Stimulated activated CD4-positive, alpha-beta T cell treated with anti-CD3 and anti-CD28 coated beads, TNF-alpha, amount 100 ng/mL, for 4 hours (primary cell): ENCODE results near the gene ASXL2.
"Not testable (repeated sequence)": the region's sequence is repeated elsewhere in the genome, so short reads cannot be mapped to it uniquely, and the experiment has no call there.

Experiments
- DNase-seq, 3 experiments: peaks; one replicate each; pipeline ENCODE4 v3.0.0-alpha.2; 2020; ENCODE audit warnings: low read depth in 3 of 3

ASXL2 gene

GRCh38 chr2:25878361-25879132 is at the start of gene ASXL2:
ASXL2 (minus strand) TSS chr2:25878487; CDS start chr2:25878222, 265 bp downstream.
- peak; percentile 89 to 96 (median 94) for DNase-seq

- DNase-seq, result no peak
These were observed 48.9 kb upstream of the ASXL2 start for GRCh38 chr2:25926984-25927756.

- no peak for DNase-seq
These were observed 44.2 kb upstream of the ASXL2 start for GRCh38 chr2:25922501-25922900.

GRCh38 chr2:25920786-25921415 is 42.6 kb upstream of the ASXL2 start:
- DNase-seq, result no peak

- no peak for DNase-seq
These were observed 42.0 kb upstream of the ASXL2 start for GRCh38 chr2:25920336-25920735.

GRCh38 chr2:25917832-25918231 is 39.5 kb upstream of the ASXL2 start:
- DNase-seq, result no peak

GRCh38 chr2:25917411-25917810 is 39.1 kb upstream of the ASXL2 start:
- DNase-seq, result not testable (repeated sequence)

- DNase-seq, result peak; percentile 1 to 9 (median 3)
These were observed 37.9 kb upstream of the ASXL2 start for GRCh38 chr2:25915944-25916772.

- not testable (repeated sequence) for DNase-seq
These were observed 37.1 kb upstream of the ASXL2 start for GRCh38 chr2:25915411-25915810.

GRCh38 chr2:25913696-25913973 is 35.3 kb upstream of the ASXL2 start:
- DNase-seq, result not testable (repeated sequence)

- no peak for DNase-seq
These were observed 34.8 kb upstream of the ASXL2 start for GRCh38 chr2:25912851-25913695.

GRCh38 chr2:25909574-25909973 is 31.3 kb upstream of the ASXL2 start:
- DNase-seq, result not testable (repeated sequence)

- DNase-seq, result no peak
These were observed 26.8 kb upstream of the ASXL2 start for GRCh38 chr2:25905126-25905525.

GRCh38 chr2:25903216-25903776 is 25.0 kb upstream of the ASXL2 start:
- DNase-seq, result no peak

- DNase-seq, result no peak
These were observed 21.2 kb upstream of the ASXL2 start for GRCh38 chr2:25899404-25899970.

GRCh38 chr2:25897506-25897905 is 19.2 kb upstream of the ASXL2 start:
- DNase-seq, result no peak

- DNase-seq, result not testable (repeated sequence)
These were observed 18.0 kb upstream of the ASXL2 start for GRCh38 chr2:25896308-25896707.

- no peak for DNase-seq
These were observed 17.3 kb upstream of the ASXL2 start for GRCh38 chr2:25895610-25896009.

- DNase-seq, result no peak
These were observed 16.7 kb upstream of the ASXL2 start for GRCh38 chr2:25895018-25895417.

- no peak for DNase-seq
These were observed 16.0 kb upstream of the ASXL2 start for GRCh38 chr2:25894135-25894830.
